Loucy (cell line): ENCODE measurements around the gene FAR2.
"Not testable (repeated sequence)": the region's sequence is repeated elsewhere in the genome, so short reads cannot be mapped to it uniquely, and the experiment has no call there.

Experiments used
- H2AFZ ChIP-seq: fragments of 200-600 bp; sonication (generic); 2 replicates; pipeline ENCODE4 v1.6.0; 2016; ENCODE audit warnings: antibody characterized with exemption, mild to moderate bottlenecking, low read length, moderate library complexity
- H3F3A ChIP-seq: fragments of 200-600 bp; 2 replicates; pipeline ENCODE4 v1.6.0; 2016; ENCODE audit warnings: antibody characterized with exemption, low read depth, mild to moderate bottlenecking
- H3K27me3 ChIP-seq: fragments of 200-600 bp; sonication (generic); 2 replicates; pipeline ENCODE4 v1.6.1; 2014; ENCODE audit warnings: low read length, mild to moderate bottlenecking; ENCODE audit not compliant: insufficient read depth, poor library complexity, severe bottlenecking
- H3K36me3 ChIP-seq: fragments of 200-600 bp; sonication (generic); 2 replicates; pipeline ENCODE4 v1.6.1; 2016; ENCODE audit warnings: low read length; ENCODE audit not compliant: insufficient read depth
- H3K4me1 ChIP-seq: fragments of 200-600 bp; sonication (generic); 2 replicates; pipeline ENCODE4 v1.5.1; 2014; ENCODE audit warnings: low read length, mild to moderate bottlenecking; ENCODE audit not compliant: insufficient read depth, poor library complexity, severe bottlenecking
- H3K4me2 ChIP-seq: fragments of 200-600 bp; sonication (generic); 2 replicates; pipeline ENCODE4 v1.6.0; 2014; ENCODE audit warnings: antibody characterized with exemption, low read length, low read depth, mild to moderate bottlenecking; ENCODE audit not compliant: poor library complexity, severe bottlenecking
- H3K4me3 ChIP-seq: fragments of 200-600 bp; sonication (generic); 2 replicates; pipeline ENCODE4 v1.5.1; 2014; ENCODE audit warnings: low read length, mild to moderate bottlenecking, mixed read lengths; ENCODE audit not compliant: poor library complexity, severe bottlenecking
- H3K79me2 ChIP-seq: fragments of 200-600 bp; sonication (generic); 2 replicates; pipeline ENCODE4 v1.6.1; 2014; ENCODE audit warnings: low read length; ENCODE audit not compliant: insufficient read depth
- H3K9ac ChIP-seq: fragments of 200-600 bp; sonication (generic); 2 replicates; pipeline ENCODE4 v1.6.0; 2014; ENCODE audit warnings: mild to moderate bottlenecking, low read depth, low read length, moderate library complexity; ENCODE audit not compliant: poor library complexity, severe bottlenecking
- H3K9me2 ChIP-seq: fragments of 200-600 bp; sonication (generic); replicated peaks from 2 replicates; pipeline ENCODE4 v1.6.1; 2016; ENCODE audit warnings: low read depth, low read length, mixed read lengths
- H3K9me3 ChIP-seq: fragments of 200-600 bp; sonication (generic); 2 replicates; pipeline ENCODE4 v1.6.1; 2014; ENCODE audit warnings: mild to moderate bottlenecking, antibody characterized with exemption, low read length, low read depth; ENCODE audit not compliant: insufficient read depth
- H4K20me1 ChIP-seq: fragments of 200-600 bp; sonication (generic); 2 replicates; pipeline ENCODE4 v1.6.0; 2014; ENCODE audit warnings: antibody characterized with exemption, low read length, mild to moderate bottlenecking; ENCODE audit not compliant: insufficient read depth, poor library complexity, severe bottlenecking
- EZH2phosphoT487 ChIP-seq: fragments of 200-600 bp; IDR thresholded peaks from 2 replicates; pipeline ENCODE4 v1.6.1; 2018; ENCODE audit warnings: antibody characterized with exemption, mild to moderate bottlenecking, moderate library complexity, borderline replicate concordance
- TF ChIP-seq, protein P1 (sequence below): fragments of 200-600 bp; sonication (generic); conservative IDR thresholded peaks from 2 replicates; pipeline ENCODE4 v1.5.1; 2014; ENCODE audit warnings: mild to moderate bottlenecking, antibody characterized with exemption, low read length

FAR2 gene

DNA sequence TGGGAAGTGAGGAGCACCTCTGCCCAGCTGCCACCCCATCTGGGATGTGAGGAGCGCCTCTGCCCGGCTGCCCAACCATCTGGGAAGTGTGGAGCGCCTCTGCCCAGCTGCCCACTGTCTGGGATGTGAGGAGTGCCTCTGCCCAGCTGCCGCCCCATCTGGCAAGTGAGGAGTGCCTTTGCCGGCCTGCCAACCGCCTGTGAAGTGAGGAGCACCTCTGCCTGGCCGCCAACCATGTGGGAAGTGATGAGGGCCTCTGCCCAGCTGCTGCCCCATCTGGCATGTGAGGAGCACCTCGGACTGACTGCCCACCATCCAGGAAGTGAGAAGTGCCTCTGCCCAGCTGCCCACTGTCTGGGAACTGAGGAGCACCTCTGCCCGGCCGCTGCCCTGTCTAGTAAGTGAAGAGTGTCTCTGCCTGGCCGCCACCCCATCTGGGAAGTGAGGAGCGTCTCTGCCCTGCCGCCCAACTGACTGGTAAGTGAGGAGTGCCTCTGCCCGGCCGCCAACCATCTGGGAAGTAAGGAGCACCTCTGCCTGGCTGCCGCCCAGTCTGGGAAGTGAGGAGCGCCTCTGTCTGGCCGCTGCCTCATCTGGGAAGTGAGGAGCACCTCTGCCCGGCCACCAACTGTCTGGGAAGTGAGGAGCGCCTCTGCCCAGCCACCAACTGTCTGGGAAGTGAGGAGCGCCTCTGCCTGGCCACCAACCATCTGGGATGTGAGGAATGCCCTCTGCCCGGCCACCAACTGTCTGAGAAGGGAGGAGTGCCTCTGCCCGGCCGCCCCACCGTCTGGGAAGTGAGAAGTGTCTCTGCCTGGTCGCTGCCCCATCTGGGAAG lies 22.6 kb downstream of the FAR2 start:
- Histone ChIP-seq H3K9ac (no peak overlapping the region), H2AFZ (no peak overlapping the region), H3K9me3 (no peaks in the 10 kb centered on the region), H3K36me3 (peaks cover 10% of the 10 kb centered on the region; the same call in 1 of the 2 replicates), H3K9me2 (no peaks in the 10 kb centered on the region), H3K79me2 (peaks cover 12% of the 10 kb centered on the region; the same call in 1 of the 2 replicates), H3F3A (no peaks in the 10 kb centered on the region), H4K20me1 (no peaks in the 10 kb centered on the region), H3K27me3 (no peaks in the 10 kb centered on the region), H3K4me2 (no peak overlapping the region), H3K4me3 (no peak overlapping the region), H3K4me1 (no peaks in the 10 kb centered on the region)
- no peak for TF ChIP-seq EZH2phosphoT487
- TF ChIP-seq, protein P1, sequence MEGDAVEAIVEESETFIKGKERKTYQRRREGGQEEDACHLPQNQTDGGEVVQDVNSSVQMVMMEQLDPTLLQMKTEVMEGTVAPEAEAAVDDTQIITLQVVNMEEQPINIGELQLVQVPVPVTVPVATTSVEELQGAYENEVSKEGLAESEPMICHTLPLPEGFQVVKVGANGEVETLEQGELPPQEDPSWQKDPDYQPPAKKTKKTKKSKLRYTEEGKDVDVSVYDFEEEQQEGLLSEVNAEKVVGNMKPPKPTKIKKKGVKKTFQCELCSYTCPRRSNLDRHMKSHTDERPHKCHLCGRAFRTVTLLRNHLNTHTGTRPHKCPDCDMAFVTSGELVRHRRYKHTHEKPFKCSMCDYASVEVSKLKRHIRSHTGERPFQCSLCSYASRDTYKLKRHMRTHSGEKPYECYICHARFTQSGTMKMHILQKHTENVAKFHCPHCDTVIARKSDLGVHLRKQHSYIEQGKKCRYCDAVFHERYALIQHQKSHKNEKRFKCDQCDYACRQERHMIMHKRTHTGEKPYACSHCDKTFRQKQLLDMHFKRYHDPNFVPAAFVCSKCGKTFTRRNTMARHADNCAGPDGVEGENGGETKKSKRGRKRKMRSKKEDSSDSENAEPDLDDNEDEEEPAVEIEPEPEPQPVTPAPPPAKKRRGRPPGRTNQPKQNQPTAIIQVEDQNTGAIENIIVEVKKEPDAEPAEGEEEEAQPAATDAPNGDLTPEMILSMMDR = no peak

GRCh38 chr12:29176941-29177340 lies 27.9 kb downstream of the FAR2 start:
- Histone ChIP-seq H3K9me3 (no peaks in the 10 kb centered on the region), H2AFZ (no peak overlapping the region), H3K4me1 (peaks cover 3% of the 10 kb centered on the region), H3K4me2 (no peak overlapping the region), H3K27me3 (no peaks in the 10 kb centered on the region), H3K9me2 (no peaks in the 10 kb centered on the region), H3K79me2 (0 out of 2 replicates have a peak, but pooled peaks cover 5% of the 10 kb centered on the region), H3F3A (no peaks in the 10 kb centered on the region), H3K36me3 (peaks cover 3% of the 10 kb centered on the region; the same call in 1 of the 2 replicates), H4K20me1 (no peaks in the 10 kb centered on the region), H3K9ac (no peak overlapping the region), H3K4me3 (no peak overlapping the region)
- no peak for TF ChIP-seq EZH2phosphoT487
- TF ChIP-seq, protein P1 = no peak

DNA sequence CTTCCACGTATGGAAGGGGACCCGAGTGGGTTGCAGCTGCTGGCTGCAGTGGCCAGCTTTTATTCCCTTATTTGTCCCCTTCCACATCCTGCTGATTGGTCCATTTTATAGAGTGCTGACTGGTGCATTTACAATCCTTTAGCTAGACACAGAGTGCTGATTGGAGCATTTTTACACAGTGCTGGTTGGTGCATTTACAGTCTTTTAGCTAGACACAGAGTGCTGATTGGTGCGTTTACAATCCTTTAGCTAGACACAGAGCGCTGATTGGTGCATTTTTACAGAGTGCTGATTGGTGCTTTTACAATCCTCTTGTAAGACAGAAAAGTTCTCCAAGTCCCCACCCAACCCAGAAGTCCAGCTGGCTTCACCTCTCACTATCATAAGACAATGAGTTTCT lies 33.2 kb downstream of the FAR2 start:
- not testable (repeated sequence) for H3K27me3 ChIP-seq, H3K9me2 ChIP-seq, H3K36me3 ChIP-seq, H3K4me2 ChIP-seq, H3K4me1 ChIP-seq, H3K9me3 ChIP-seq, H4K20me1 ChIP-seq, H3K9ac ChIP-seq, H3K79me2 ChIP-seq, H2AFZ ChIP-seq, H3F3A ChIP-seq, H3K4me3 ChIP-seq

DNA sequence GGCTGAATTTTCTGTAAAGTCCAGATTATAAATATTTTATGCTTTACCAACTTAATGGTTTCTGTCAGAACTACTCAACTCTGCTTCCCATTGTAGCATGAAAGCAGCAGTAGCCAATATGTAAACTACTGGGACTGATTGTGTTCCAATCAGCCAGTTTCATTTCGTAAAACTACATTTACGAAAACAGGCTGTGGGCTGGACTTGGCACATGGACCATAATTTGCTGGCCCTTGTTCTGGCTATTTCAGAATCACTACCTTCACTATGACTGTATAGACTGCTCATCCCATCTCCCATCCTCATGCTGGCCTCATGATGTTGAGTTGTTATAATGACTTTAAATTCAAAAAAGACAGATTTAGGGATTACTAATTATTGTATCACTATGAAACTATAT lies 38.7 kb downstream of the FAR2 start:
- no peak for TF ChIP-seq EZH2phosphoT487
- TF ChIP-seq, protein P1 = no peak
- Histone ChIP-seq H3K4me1 (peaks cover 6% of the 10 kb centered on the region), H3K27me3 (no peaks in the 10 kb centered on the region), H3K36me3 (no peaks in the 10 kb centered on the region), H2AFZ (no peak overlapping the region), H4K20me1 (no peaks in the 10 kb centered on the region), H3K79me2 (peaks cover 8% of the 10 kb centered on the region), H3K9me2 (no peaks in the 10 kb centered on the region), H3K4me2 (no peak overlapping the region), H3K4me3 (no peak overlapping the region), H3K9me3 (no peaks in the 10 kb centered on the region), H3F3A (no peaks in the 10 kb centered on the region), H3K9ac (no peak overlapping the region)
